Naive thymus-derived CD4-positive, alpha-beta T cell (primary cell): ENCODE measurements around the gene BCO1. TPM values are rescaled to one million over a fixed set of nuclear protein-coding genes. Genes with fewer than 3 reads are reported as not detected.

Experiments
- ATAC-seq: fragments of 150-1000 bp; cut with Tn5 transposase; 2 replicates; pipeline ENCODE4 v1.10.0; 2021; ENCODE audit warnings: mild to moderate bottlenecking, moderate library complexity
- CTCF ChIA-PET: fragments of 350-600 bp; sonication (Branson Sonifier 250); formaldehyde crosslinking; loops from one replicate; lab custom pipeline; 2021; ENCODE audit warnings: antibody characterized with exemption; lab: Charles Lee
- POLR2A ChIA-PET: fragments of 350-600 bp; sonication (Branson Sonifier 250); formaldehyde crosslinking; loops from one replicate; lab custom pipeline; 2021; ENCODE audit warnings: antibody characterized with exemption, inconsistent platforms; lab: Charles Lee
- DNase-seq, 9 donors: peaks; one replicate each; pipeline versions ENCODE4 v3.0.0 to v3.0.0-alpha.2; 2020 to 2022; ENCODE audit warnings: mixed read lengths in 1 of 9
- H3K27ac ChIP-seq: one replicate; pipeline ENCODE4 v1.7.0; 2013; ENCODE audit warnings: mild to moderate bottlenecking, low read depth, low read length, moderate library complexity
- H3K27me3 ChIP-seq, 2 donors: one replicate each; pipeline ENCODE4 v1.7.0; 2013; ENCODE audit warnings: low read length in 2 of 2, mild to moderate bottlenecking in 2 of 2, moderate library complexity in 2 of 2; ENCODE audit not compliant: control insufficient read depth in 2 of 2, insufficient read depth in 2 of 2
- H3K36me3 ChIP-seq, 3 experiments: 1 replicate in 2 of 3; 2 replicates in 1 of 3; pipeline ENCODE4 v1.7.0; 2013; ENCODE audit warnings: low read length in 3 of 3, mild to moderate bottlenecking in 3 of 3, moderate library complexity in 1 of 3; ENCODE audit not compliant: insufficient read depth in 3 of 3, control insufficient read depth in 2 of 3
- H3K4me1 ChIP-seq, 2 donors: one replicate each; pipeline ENCODE4 v1.7.0; 2013; ENCODE audit warnings: low read length in 2 of 2, mild to moderate bottlenecking in 2 of 2, moderate library complexity in 1 of 2; ENCODE audit not compliant: control insufficient read depth in 2 of 2, insufficient read depth in 2 of 2
- H3K4me3 ChIP-seq: 2 replicates; pipeline ENCODE4 v1.7.0; 2013; ENCODE audit warnings: mild to moderate bottlenecking, low read length
- H3K9me3 ChIP-seq, 3 experiments: 1 replicate in 2 of 3; 2 replicates in 1 of 3; pipeline ENCODE4 v1.7.0; 2013; ENCODE audit warnings: low read length in 3 of 3; ENCODE audit not compliant: control insufficient read depth in 2 of 3
- H3K27ac Mint-ChIP-seq, 9 donors: one replicate each; pipeline ENCODE4 v1.8.0; 2020 to 2022; ENCODE audit warnings: mixed read lengths in 9 of 9, mild to moderate bottlenecking in 8 of 9, moderate library complexity in 5 of 9, inconsistent platforms in 2 of 9
- H3K27me3 Mint-ChIP-seq, 5 donors: one replicate each; pipeline ENCODE4 v1.8.0; 2021 to 2022; ENCODE audit warnings: mixed read lengths in 5 of 5, mild to moderate bottlenecking in 1 of 5
- H3K36me3 Mint-ChIP-seq, 5 donors: one replicate each; pipeline ENCODE4 v1.8.0; 2020 to 2022; ENCODE audit warnings: mixed read lengths in 5 of 5, mild to moderate bottlenecking in 3 of 5, inconsistent platforms in 1 of 5
- H3K4me1 Mint-ChIP-seq, 7 donors: one replicate each; pipeline ENCODE4 v1.8.0; 2020 to 2022; ENCODE audit warnings: mixed read lengths in 7 of 7, mild to moderate bottlenecking in 3 of 7, inconsistent platforms in 1 of 7
- H3K4me3 Mint-ChIP-seq, 10 donors: one replicate each; pipeline ENCODE4 v1.8.0; 2020 to 2022; ENCODE audit warnings: mild to moderate bottlenecking in 10 of 10, mixed read lengths in 10 of 10, moderate library complexity in 6 of 10, inconsistent platforms in 2 of 10
- H3K9me3 Mint-ChIP-seq, 11 donors: one replicate each; pipeline ENCODE4 v1.8.0; 2020 to 2022; ENCODE audit warnings: mixed read lengths in 11 of 11, mild to moderate bottlenecking in 4 of 11, inconsistent platforms in 1 of 11, moderate library complexity in 1 of 11
- intact Hi-C, 2 donors: fragments of 100-400 bp; cut with micrococcal nuclease; formaldehyde crosslinking; loops; one replicate each; pipeline ENCODE4 v1.15.1; 2023
- polyA plus RNA-seq, 2 donors: library from polyadenylated mRNA; unstranded; fragments of 300-500 nt; fragmentation: Illumina TruSeq; gene quantifications; one replicate each; pipeline ENCODE4 v1.2.3, GENCODE V29; 2021
- total RNA-seq, 6 experiments: library from RNA in 5 of 6; stranded (reverse) in 5 of 6; gene quantifications; 1 replicate in 5 of 6; 2 replicates in 1 of 6; pipeline ENCODE4 v1.2.3 and lab custom pipeline; 2021 to 2026

Gene BCO1
- total and polyA plus RNA-seq, 7 experiments from 2014 or later: not detected

- peaks cover 0 to 7% (median 2%) of the 10 kb centered on the region in 5 donors for H3K36me3 Mint-ChIP-seq
- POLR2A ChIA-PET: no interaction called here
- H3K4me3 Mint-ChIP-seq: no peak overlapping the region
- DNase-seq (no peak), ATAC-seq (no peak)
- intact Hi-C loops: loop anchor here (10.0 kb wide), 2 partner anchors 114 to 1336 kb away; no protein-coding TSS in a partner anchor
- H3K9me3 Mint-ChIP-seq: no peaks in the 10 kb centered on the region
- Histone ChIP-seq H3K36me3 (no peaks in the 10 kb centered on the region), H3K4me3 (no peak overlapping the region), H3K9me3 (no peaks in the 10 kb centered on the region), H3K27ac (no peak overlapping the region), H3K4me1 (peaks cover 9 to 11% of the 10 kb centered on the region in 2 donors), H3K27me3 (no peaks in the 10 kb centered on the region)
- peaks cover 29 to 56% (median 38%) of the 10 kb centered on the region in 7 donors for H3K4me1 Mint-ChIP-seq
- CTCF ChIA-PET: interaction anchor here (0.6 to 1.1 kb wide), 2 partner anchors 9 to 40 kb away, joined by 3 to 4 read pairs; no protein-coding TSS in a partner anchor
- no peaks in the 10 kb centered on the region for H3K27me3 Mint-ChIP-seq
- H3K27ac Mint-ChIP-seq: no peak overlapping the region
Observed at GRCh38 chr16:81318711-81319110, 80.2 kb downstream of the BCO1 start.

- H3K9me3 ChIP-seq: no peaks in the 10 kb centered on the region
- Mint-ChIP-seq H3K4me1 (peaks cover 23 to 54% (median 35%) of the 10 kb centered on the region in 7 donors), H3K27ac (no peak overlapping the region), H3K4me3 (peak overlapping the region in 1 of 10 donors; percentile 63), H3K9me3 (no peaks in the 10 kb centered on the region), H3K27me3 (no peaks in the 10 kb centered on the region), H3K36me3 (peaks cover 0 to 11% (median 3%) of the 10 kb centered on the region in 5 donors)
- no peak overlapping the region for H3K27ac ChIP-seq
- ChIA-PET POLR2A (no interaction called here), CTCF (interaction anchor here (0.6 to 1.1 kb wide), 2 partner anchors 10 to 40 kb away, joined by 3 to 4 read pairs; no protein-coding TSS in a partner anchor)
- DNase-seq: no peak
- H3K4me3 ChIP-seq: no peak overlapping the region
- no peaks in the 10 kb centered on the region for H3K27me3 ChIP-seq
- intact Hi-C loops: loop anchor here (10.0 kb wide), 2 partner anchors 115 to 1335 kb away; no protein-coding TSS in a partner anchor
- peaks cover 6% of the 10 kb centered on the region in 2 donors for H3K4me1 ChIP-seq
- no peak for ATAC-seq
- no peaks in the 10 kb centered on the region for H3K36me3 ChIP-seq
Observed at GRCh38 chr16:81319221-81319912, 80.9 kb downstream of the BCO1 start.

GRCh38 chr16:81321039-81321438 lies 82.5 kb downstream of the BCO1 start:
- Histone ChIP-seq H3K4me1 (peaks cover 2% of the 10 kb centered on the region in 2 donors), H3K9me3 (no peaks in the 10 kb centered on the region), H3K27me3 (no peaks in the 10 kb centered on the region), H3K27ac (no peak overlapping the region), H3K36me3 (no peaks in the 10 kb centered on the region), H3K4me3 (no peak overlapping the region)
- intact Hi-C loops: no loop called here
- H3K4me3 Mint-ChIP-seq: no peak overlapping the region
- CTCF ChIA-PET: no interaction called here
- no peak for ATAC-seq
- H3K36me3 Mint-ChIP-seq: peaks cover 0 to 28% (median 5%) of the 10 kb centered on the region in 5 donors
- no peaks in the 10 kb centered on the region for H3K27me3 Mint-ChIP-seq
- POLR2A ChIA-PET: no interaction called here
- H3K4me1 Mint-ChIP-seq: peaks cover 15 to 57% (median 45%) of the 10 kb centered on the region in 7 donors
- no peak for DNase-seq
- no peaks in the 10 kb centered on the region for H3K9me3 Mint-ChIP-seq
- H3K27ac Mint-ChIP-seq: no peak overlapping the region

- no peaks in the 10 kb centered on the region for H3K27me3 Mint-ChIP-seq
- Histone ChIP-seq H3K4me3 (no peak overlapping the region), H3K4me1 (no peaks in the 10 kb centered on the region), H3K27ac (no peak overlapping the region), H3K36me3 (no peaks in the 10 kb centered on the region), H3K27me3 (no peaks in the 10 kb centered on the region), H3K9me3 (no peaks in the 10 kb centered on the region)
- H3K9me3 Mint-ChIP-seq: no peaks in the 10 kb centered on the region
- ATAC-seq: no peak
- peaks cover 0 to 28% (median 5%) of the 10 kb centered on the region in 5 donors for H3K36me3 Mint-ChIP-seq
- H3K4me3 Mint-ChIP-seq: no peak overlapping the region
- peaks cover 12 to 56% (median 42%) of the 10 kb centered on the region in 7 donors for H3K4me1 Mint-ChIP-seq
- ChIA-PET POLR2A (no interaction called here), CTCF (no interaction called here)
- no peak for DNase-seq
- no peak overlapping the region for H3K27ac Mint-ChIP-seq
- intact Hi-C loops: no loop called here
Observed at GRCh38 chr16:81321536-81321935, 83.0 kb downstream of the BCO1 start.

- H3K4me1 ChIP-seq: no peaks in the 10 kb centered on the region
- intact Hi-C loops: no loop called here
- H3K9me3 ChIP-seq: no peaks in the 10 kb centered on the region
- Mint-ChIP-seq H3K4me3 (no peak overlapping the region), H3K9me3 (no peaks in the 10 kb centered on the region), H3K27me3 (no peaks in the 10 kb centered on the region), H3K36me3 (peaks cover 0 to 28% (median 5%) of the 10 kb centered on the region in 5 donors), H3K27ac (peak overlapping the region in 1 of 9 donors; percentile 4), H3K4me1 (peaks cover 0 to 46% (median 27%) of the 10 kb centered on the region in 7 donors)
- no peak overlapping the region for H3K27ac ChIP-seq
- H3K4me3 ChIP-seq: no peak overlapping the region
- H3K27me3 ChIP-seq: no peaks in the 10 kb centered on the region
- H3K36me3 ChIP-seq: no peaks in the 10 kb centered on the region
- CTCF ChIA-PET: interaction anchor here (0.6 kb wide), 2 partner anchors 63 to 70 kb away, joined by 3 read pairs; no protein-coding TSS in a partner anchor
- DNase-seq (no peak), ATAC-seq (no peak)
- POLR2A ChIA-PET: no interaction called here
Observed at GRCh38 chr16:81324808-81325207, 86.3 kb downstream of the BCO1 start.

- H3K27ac Mint-ChIP-seq: no peak overlapping the region
- Histone ChIP-seq H3K27me3 (no peaks in the 10 kb centered on the region), H3K27ac (no peak overlapping the region), H3K9me3 (no peaks in the 10 kb centered on the region), H3K4me3 (no peak overlapping the region), H3K4me1 (no peaks in the 10 kb centered on the region), H3K36me3 (no peaks in the 10 kb centered on the region)
- ATAC-seq: no peak
- H3K4me3 Mint-ChIP-seq: no peak overlapping the region
- POLR2A ChIA-PET: interaction anchor here (1.4 kb wide), 1 partner anchor 13 kb away, joined by 3 read pairs; the partner anchor contains the start of gene GAN
- intact Hi-C loops: no loop called here
- CTCF ChIA-PET: no interaction called here
- H3K36me3 Mint-ChIP-seq: peaks cover 0 to 37% (median 15%) of the 10 kb centered on the region in 5 donors
- peaks cover 0 to 31% (median 24%) of the 10 kb centered on the region in 7 donors for H3K4me1 Mint-ChIP-seq
- H3K27me3 Mint-ChIP-seq: no peaks in the 10 kb centered on the region
- H3K9me3 Mint-ChIP-seq: no peaks in the 10 kb centered on the region
- DNase-seq: no peak
Observed at GRCh38 chr16:81327011-81327410, 88.5 kb downstream of the BCO1 start.
